Vagina (tissue), 2 donors: ENCODE results near the gene ERO1B.

Source experiments
- POLR2A ChIP-seq, 2 donors: fragments of 450-650 bp; IDR thresholded peaks; one replicate each; pipeline ENCODE4 v1.6.1; 2017; ENCODE audit warnings: antibody characterized with exemption in 2 of 2, mild to moderate bottlenecking in 2 of 2, moderate library complexity in 2 of 2
- TF ChIP-seq, protein P1 (sequence below), 3 experiments: fragments of 450-650 bp in 2 of 3; fragments of 200-600 bp in 1 of 3; sonication (generic) in 1 of 3; IDR thresholded peaks; one replicate each; pipeline ENCODE4 v1.5.1; 2017 to 2019; ENCODE audit warnings: antibody characterized with exemption in 3 of 3, mild to moderate bottlenecking in 2 of 3, moderate library complexity in 2 of 3

DNA sequence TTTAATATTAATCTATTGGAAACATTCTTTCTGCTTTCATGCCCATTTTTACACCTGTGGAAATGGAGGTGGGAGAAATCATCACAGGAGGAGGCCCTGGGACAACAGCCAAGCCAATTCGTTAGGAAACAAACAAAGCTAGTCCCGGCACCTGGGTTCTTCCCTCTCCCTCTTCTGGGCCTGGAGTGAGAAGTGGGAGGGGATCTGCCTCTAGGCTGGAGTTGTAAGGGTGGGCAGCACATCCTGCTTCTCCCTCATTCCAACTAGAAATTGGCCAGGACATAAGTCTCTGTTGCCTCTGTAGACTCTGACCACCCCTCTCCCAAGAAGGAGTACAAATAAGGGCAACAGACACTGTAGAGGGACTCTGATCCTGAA is 20.2 kb upstream of the ERO1B start:
- TF ChIP-seq, protein P1, sequence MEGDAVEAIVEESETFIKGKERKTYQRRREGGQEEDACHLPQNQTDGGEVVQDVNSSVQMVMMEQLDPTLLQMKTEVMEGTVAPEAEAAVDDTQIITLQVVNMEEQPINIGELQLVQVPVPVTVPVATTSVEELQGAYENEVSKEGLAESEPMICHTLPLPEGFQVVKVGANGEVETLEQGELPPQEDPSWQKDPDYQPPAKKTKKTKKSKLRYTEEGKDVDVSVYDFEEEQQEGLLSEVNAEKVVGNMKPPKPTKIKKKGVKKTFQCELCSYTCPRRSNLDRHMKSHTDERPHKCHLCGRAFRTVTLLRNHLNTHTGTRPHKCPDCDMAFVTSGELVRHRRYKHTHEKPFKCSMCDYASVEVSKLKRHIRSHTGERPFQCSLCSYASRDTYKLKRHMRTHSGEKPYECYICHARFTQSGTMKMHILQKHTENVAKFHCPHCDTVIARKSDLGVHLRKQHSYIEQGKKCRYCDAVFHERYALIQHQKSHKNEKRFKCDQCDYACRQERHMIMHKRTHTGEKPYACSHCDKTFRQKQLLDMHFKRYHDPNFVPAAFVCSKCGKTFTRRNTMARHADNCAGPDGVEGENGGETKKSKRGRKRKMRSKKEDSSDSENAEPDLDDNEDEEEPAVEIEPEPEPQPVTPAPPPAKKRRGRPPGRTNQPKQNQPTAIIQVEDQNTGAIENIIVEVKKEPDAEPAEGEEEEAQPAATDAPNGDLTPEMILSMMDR (IDR thresholded peaks at IDR 0.05) = no peak
- TF ChIP-seq POLR2A (IDR thresholded peaks at IDR 0.05) = no peak
